Upper lobe of left lung (tissue), 6 donors: ENCODE data around the gene PAPPA. TPM values are rescaled to one million over a fixed set of nuclear protein-coding genes. Genes with fewer than 3 reads are reported as not detected.

Experiments used
- ATAC-seq, 2 donors: fragments of 200-7000 bp; cut with Tn5 transposase; one replicate each; pipeline ENCODE4 v1.9.1; 2022; ENCODE audit warnings: mild to moderate bottlenecking in 2 of 2, moderate library complexity in 2 of 2; ENCODE audit not compliant: low FRiP score in 2 of 2
- DNase-seq, 2 donors: peaks; one replicate each; pipeline ENCODE4 v3.0.0-alpha.2; 2019 to 2020
- H3K27ac ChIP-seq, 4 donors: fragments of 200-600 bp; sonication (generic); one replicate each; pipeline ENCODE4 v1.5.1; 2016 to 2019
- H3K27me3 ChIP-seq, 4 donors: fragments of 200-600 bp; sonication (generic); one replicate each; pipeline ENCODE4 v1.5.1; 2017 to 2019
- H3K36me3 ChIP-seq, 4 donors: fragments of 200-600 bp; sonication (generic); one replicate each; pipeline ENCODE4 v1.5.1; 2016 to 2019
- H3K4me1 ChIP-seq, 4 donors: fragments of 200-600 bp; sonication (generic); one replicate each; pipeline ENCODE4 v1.5.1; 2018 to 2019
- H3K4me3 ChIP-seq, 4 donors: fragments of 200-600 bp; sonication (generic); one replicate each; pipeline ENCODE4 v1.5.1; 2017 to 2019; ENCODE audit warnings: mild to moderate bottlenecking in 2 of 4, moderate library complexity in 1 of 4
- H3K9me3 ChIP-seq, 4 donors: fragments of 200-600 bp; sonication (generic); one replicate each; pipeline ENCODE4 v1.5.1; 2018 to 2019
- CTCF ChIP-seq, 6 experiments: fragments of 450-650 bp in 4 of 6; fragments of 200-600 bp in 2 of 6; sonication (generic) in 2 of 6; IDR thresholded peaks; one replicate each; pipeline ENCODE4 v1.5.1; 2016 to 2019; ENCODE audit warnings: antibody characterized with exemption in 6 of 6
- EP300 ChIP-seq, 4 donors: sonication (generic); formaldehyde crosslinking; IDR thresholded peaks; one replicate each; pipeline ENCODE4 v1.5.1; 2017; ENCODE audit warnings: antibody characterized with exemption in 4 of 4, control low read depth in 2 of 4
- POLR2A ChIP-seq, 4 donors: fragments of 450-650 bp; IDR thresholded peaks; one replicate each; pipeline ENCODE4 v1.5.1; 2016 to 2017; ENCODE audit warnings: antibody characterized with exemption in 4 of 4, mild to moderate bottlenecking in 2 of 4
- POLR2AphosphoS5 ChIP-seq, 2 donors: sonication (generic); formaldehyde crosslinking; IDR thresholded peaks; one replicate each; pipeline ENCODE4 v1.5.1; 2017; ENCODE audit warnings: antibody characterized with exemption in 2 of 2
- WGBS, 2 donors: methylation state at CpG; one replicate each; pipeline ENCODE4 v1.1.5; 2017 to 2018; 5-methylcytosine and 5-hydroxymethylcytosine counted together
- total RNA-seq, 6 donors: library from RNA; depleted of rRNA in 4 of 6; stranded (reverse); fragments of >200 nt in 4 of 6; gene quantifications; one replicate each; pipeline versions ENCODE4 v1.1.0 to v1.2.1, GENCODE V29; 2016 to 2021
- donor health status: DM: no; HTN: no; CAD: no; lungs with moderate emphysema.
- donor health status: DM: no; HTN: yes; CAD: no; lungs with severe emphysema.

PAPPA gene
- total RNA-seq, 6 donors from 2014 or later = 0.46 to 2.9 (median 1.1) TPM

GRCh38 chr9:116282597-116282996, 129.0 kb downstream of the PAPPA start:
- ATAC-seq = no peak
- no peaks in the 10 kb centered on the region for H3K4me1 ChIP-seq
- no peak overlapping the region for H3K27ac ChIP-seq
- no peaks in the 10 kb centered on the region for H3K36me3 ChIP-seq
- no peak for TF ChIP-seq POLR2AphosphoS5 (IDR thresholded peaks at IDR 0.05)
- 74 to 85% methylated on average over 1 of the region's 1 CpG for WGBS, 2 donors
- H3K4me3 ChIP-seq = no peak overlapping the region
- no peaks in the 10 kb centered on the region for H3K27me3 ChIP-seq
- H3K9me3 ChIP-seq = no peaks in the 10 kb centered on the region
- no peak for DNase-seq

- no peak for ATAC-seq
- Histone ChIP-seq H3K27me3 (no peaks in the 10 kb centered on the region), H3K27ac (no peak overlapping the region), H3K4me1 (no peaks in the 10 kb centered on the region), H3K4me3 (no peak overlapping the region), H3K36me3 (no peaks in the 10 kb centered on the region), H3K9me3 (no peaks in the 10 kb centered on the region)
- TF ChIP-seq EP300 (IDR thresholded peaks at IDR 0.05) = no peak
- TF ChIP-seq CTCF (IDR thresholded peaks at IDR 0.05) = no peak
- TF ChIP-seq POLR2A (IDR thresholded peaks at IDR 0.05) = no peak
- TF ChIP-seq POLR2AphosphoS5 (IDR thresholded peaks at IDR 0.05) = no peak
- WGBS, 2 donors = 79 to 86% methylated on average over 6 of the region's 6 CpGs
- DNase-seq = no peak
Measured at GRCh38 chr9:116284518-116284917, 130.9 kb downstream of the PAPPA start.

GRCh38 chr9:116285320-116285719, 131.7 kb downstream of the PAPPA start:
- Histone ChIP-seq H3K27ac (no peak overlapping the region), H3K27me3 (no peaks in the 10 kb centered on the region), H3K36me3 (no peaks in the 10 kb centered on the region), H3K9me3 (no peaks in the 10 kb centered on the region), H3K4me3 (no peak overlapping the region), H3K4me1 (no peaks in the 10 kb centered on the region)
- DNase-seq (no peak), ATAC-seq (no peak)
- TF ChIP-seq CTCF (IDR thresholded peaks at IDR 0.05) (no peak), POLR2A (IDR thresholded peaks at IDR 0.05) (no peak), EP300 (IDR thresholded peaks at IDR 0.05) (no peak), POLR2AphosphoS5 (IDR thresholded peaks at IDR 0.05) (no peak)
- WGBS, 2 donors = 74 to 75% methylated on average over 4 of the region's 4 CpGs

GRCh38 chr9:116286297-116286696, 132.7 kb downstream of the PAPPA start:
- Histone ChIP-seq H3K27ac (no peak overlapping the region), H3K4me3 (no peak overlapping the region), H3K27me3 (no peaks in the 10 kb centered on the region), H3K4me1 (no peaks in the 10 kb centered on the region), H3K9me3 (no peaks in the 10 kb centered on the region), H3K36me3 (no peaks in the 10 kb centered on the region)
- WGBS, 2 donors = 26 to 29% methylated on average over 9 of the region's 9 CpGs
- ATAC-seq = no peak
- TF ChIP-seq EP300 (IDR thresholded peaks at IDR 0.05) (no peak), CTCF (IDR thresholded peaks at IDR 0.05) (no peak), POLR2AphosphoS5 (IDR thresholded peaks at IDR 0.05) (no peak), POLR2A (IDR thresholded peaks at IDR 0.05) (no peak)
- DNase-seq = no peak

GRCh38 chr9:116287721-116288120, 134.1 kb downstream of the PAPPA start:
- Histone ChIP-seq H3K4me1 (no peaks in the 10 kb centered on the region), H3K9me3 (no peaks in the 10 kb centered on the region), H3K36me3 (no peaks in the 10 kb centered on the region), H3K4me3 (no peak overlapping the region), H3K27ac (no peak overlapping the region), H3K27me3 (no peaks in the 10 kb centered on the region)
- DNase-seq (no peak), ATAC-seq (no peak)
- WGBS, 2 donors = 88 to 97% methylated on average over 4 of the region's 4 CpGs
- no peak for TF ChIP-seq CTCF (IDR thresholded peaks at IDR 0.05)
- TF ChIP-seq POLR2AphosphoS5 (IDR thresholded peaks at IDR 0.05) = no peak
- TF ChIP-seq EP300 (IDR thresholded peaks at IDR 0.05) = no peak
- TF ChIP-seq POLR2A (IDR thresholded peaks at IDR 0.05) = no peak
